PC-9 (cell line): ENCODE data around the gene EEA1.

ENCODE experiments used
- CTCF ChIP-seq: fragments of 200-600 bp; sonication (generic); conservative IDR thresholded peaks from 2 replicates; pipeline ENCODE4 v1.6.1; 2017; ENCODE audit warnings: mixed run types, antibody characterized with exemption, mild to moderate bottlenecking, moderate library complexity
- EZH2 ChIP-seq: fragments of 200-600 bp; sonication (generic); IDR thresholded peaks from 2 replicates; pipeline ENCODE4 v1.8.0; 2017; ENCODE audit warnings: antibody characterized with exemption, low read depth

- TF ChIP-seq CTCF (no peak), EZH2 (no peak)
These were observed 13.7 kb downstream of the EEA1 start for GRCh38 chr12:92915365-92915764.
